RWPE2 (cell line): ENCODE data around the gene FMNL2.

Experiments used
- ATAC-seq: fragments of 200-7000 bp; cut with Tn5 transposase; 3 replicates; pipeline ENCODE4 v1.9.1; 2021; ENCODE audit warnings: low read depth
- DNase-seq: peaks from one replicate; pipeline ENCODE4 v3.0.0-alpha.2; 2020; ENCODE audit warnings: low spot score
- H3K27ac ChIP-seq: fragments of 450-650 bp; 2 replicates; pipeline ENCODE4 v1.5.1; 2017; ENCODE audit warnings: mild to moderate bottlenecking; ENCODE audit not compliant: poor library complexity, severe bottlenecking
- H3K27me3 ChIP-seq: fragments of 250-450 bp; sonication (Bioruptor Pico); 2 replicates; pipeline ENCODE4 v1.5.1; 2021; ENCODE audit warnings: mild to moderate bottlenecking, moderate library complexity; ENCODE audit not compliant: insufficient read depth, poor library complexity, severe bottlenecking
- H3K36me3 ChIP-seq: fragments of 250-450 bp; sonication (Bioruptor Pico); 2 replicates; pipeline ENCODE4 v1.5.1; 2020; ENCODE audit warnings: low read depth, mild to moderate bottlenecking, moderate library complexity
- H3K4me1 ChIP-seq: fragments of 250-450 bp; sonication (Bioruptor Pico); 2 replicates; pipeline ENCODE4 v1.5.1; 2021; ENCODE audit warnings: mild to moderate bottlenecking, moderate library complexity; ENCODE audit not compliant: insufficient read depth, poor library complexity, severe bottlenecking
- H3K4me3 ChIP-seq: fragments of 250-450 bp; sonication (Bioruptor Pico); 2 replicates; pipeline ENCODE4 v1.5.1; 2021; ENCODE audit warnings: mild to moderate bottlenecking, moderate library complexity; ENCODE audit not compliant: severe bottlenecking
- H3K9me3 ChIP-seq: fragments of 250-450 bp; sonication (Bioruptor Pico); 2 replicates; pipeline ENCODE4 v1.5.1; 2021; ENCODE audit warnings: mild to moderate bottlenecking, moderate library complexity; ENCODE audit not compliant: severe bottlenecking
- TF ChIP-seq, protein P1 (sequence below): fragments of 450-650 bp; IDR thresholded peaks from one replicate; pipeline ENCODE4 v1.5.1; 2017; ENCODE audit warnings: mild to moderate bottlenecking, moderate library complexity; ENCODE audit not compliant: poor library complexity, severe bottlenecking

FMNL2 gene

DNA sequence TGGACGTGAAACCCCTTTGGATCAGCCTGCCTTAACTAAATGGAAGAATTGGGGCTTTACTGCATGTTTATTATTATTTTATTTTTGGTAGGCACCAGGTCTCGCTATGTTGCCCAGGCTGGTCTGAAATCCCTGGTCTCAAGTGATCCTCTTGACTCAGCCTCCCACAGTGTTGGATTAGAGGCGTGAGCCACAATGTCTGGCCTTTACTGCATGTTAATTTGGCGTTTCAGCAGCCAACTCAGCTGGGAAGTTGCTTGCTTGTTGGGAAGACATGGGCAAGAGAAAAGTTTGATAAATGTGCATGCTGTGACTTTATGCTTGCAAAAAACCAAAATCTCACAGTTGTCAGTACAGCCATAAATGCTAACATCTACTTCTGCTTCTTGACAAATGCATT lies 105.1 kb downstream of the FMNL2 start:
- no peak for DNase-seq
- H3K4me3 ChIP-seq = no peak overlapping the region
- H3K27me3 ChIP-seq = no peaks in the 10 kb centered on the region
- H3K27ac ChIP-seq = peak overlapping the region; percentile 71
- H3K9me3 ChIP-seq = no peaks in the 10 kb centered on the region
- H3K36me3 ChIP-seq = no peaks in the 10 kb centered on the region
- TF ChIP-seq, protein P1, sequence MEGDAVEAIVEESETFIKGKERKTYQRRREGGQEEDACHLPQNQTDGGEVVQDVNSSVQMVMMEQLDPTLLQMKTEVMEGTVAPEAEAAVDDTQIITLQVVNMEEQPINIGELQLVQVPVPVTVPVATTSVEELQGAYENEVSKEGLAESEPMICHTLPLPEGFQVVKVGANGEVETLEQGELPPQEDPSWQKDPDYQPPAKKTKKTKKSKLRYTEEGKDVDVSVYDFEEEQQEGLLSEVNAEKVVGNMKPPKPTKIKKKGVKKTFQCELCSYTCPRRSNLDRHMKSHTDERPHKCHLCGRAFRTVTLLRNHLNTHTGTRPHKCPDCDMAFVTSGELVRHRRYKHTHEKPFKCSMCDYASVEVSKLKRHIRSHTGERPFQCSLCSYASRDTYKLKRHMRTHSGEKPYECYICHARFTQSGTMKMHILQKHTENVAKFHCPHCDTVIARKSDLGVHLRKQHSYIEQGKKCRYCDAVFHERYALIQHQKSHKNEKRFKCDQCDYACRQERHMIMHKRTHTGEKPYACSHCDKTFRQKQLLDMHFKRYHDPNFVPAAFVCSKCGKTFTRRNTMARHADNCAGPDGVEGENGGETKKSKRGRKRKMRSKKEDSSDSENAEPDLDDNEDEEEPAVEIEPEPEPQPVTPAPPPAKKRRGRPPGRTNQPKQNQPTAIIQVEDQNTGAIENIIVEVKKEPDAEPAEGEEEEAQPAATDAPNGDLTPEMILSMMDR = no peak
- peak; percentile 5; the same call in 2 of the 3 replicates for ATAC-seq
- H3K4me1 ChIP-seq = peaks cover 37% of the 10 kb centered on the region

DNA sequence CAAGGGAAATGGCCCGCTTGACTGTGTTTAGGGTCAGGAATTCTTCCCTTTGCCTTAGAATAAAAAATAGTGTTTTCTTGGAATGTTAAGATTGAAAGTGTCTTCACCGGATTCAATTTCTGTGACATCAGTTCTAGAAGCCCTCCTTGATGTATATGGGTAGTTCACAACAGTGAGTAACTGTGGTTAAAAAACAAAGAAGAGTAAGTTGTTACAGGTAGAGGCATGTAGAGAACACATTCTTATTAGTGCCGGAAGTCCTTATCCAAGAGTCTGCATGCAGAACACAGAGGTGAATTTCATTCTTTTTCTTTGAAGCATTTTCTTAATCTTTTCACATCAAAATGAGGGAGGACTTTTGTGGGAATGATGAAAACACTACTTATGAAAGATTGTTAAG lies 105.5 kb downstream of the FMNL2 start:
- Histone ChIP-seq H3K4me3 (no peak overlapping the region), H3K9me3 (no peaks in the 10 kb centered on the region), H3K36me3 (no peaks in the 10 kb centered on the region), H3K27ac (peak overlapping the region; percentile 71), H3K27me3 (no peaks in the 10 kb centered on the region), H3K4me1 (peaks cover 41% of the 10 kb centered on the region)
- TF ChIP-seq, protein P1 = no peak
- ATAC-seq = peak; percentile 97
- no peak for DNase-seq

DNA sequence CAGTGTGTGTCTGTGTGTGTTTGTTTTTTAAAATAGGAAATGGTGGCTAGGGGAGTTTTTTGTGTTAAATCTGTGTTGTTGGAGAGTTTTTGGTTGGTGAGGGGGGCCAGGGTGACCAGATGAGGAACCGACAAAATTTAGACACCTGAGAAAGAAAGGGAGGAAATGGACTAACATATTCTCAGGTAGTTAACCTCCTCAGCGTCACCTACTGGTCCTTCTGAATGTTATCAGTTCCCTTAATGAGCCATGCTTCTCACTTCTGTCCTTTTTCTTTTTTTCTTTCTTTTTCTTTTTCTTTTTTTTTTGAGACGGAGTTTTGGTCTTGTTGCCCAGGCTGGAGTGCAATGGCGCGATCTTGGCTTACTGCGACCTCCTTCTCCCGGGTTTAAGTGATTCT lies 107.0 kb downstream of the FMNL2 start:
- TF ChIP-seq, protein P1 = no peak
- H3K27me3 ChIP-seq = no peaks in the 10 kb centered on the region
- no peak overlapping the region for H3K27ac ChIP-seq
- ATAC-seq (no peak), DNase-seq (no peak)
- H3K4me3 ChIP-seq = no peak overlapping the region
- H3K36me3 ChIP-seq = no peaks in the 10 kb centered on the region
- peaks cover 54% of the 10 kb centered on the region for H3K4me1 ChIP-seq
- H3K9me3 ChIP-seq = no peaks in the 10 kb centered on the region

DNA sequence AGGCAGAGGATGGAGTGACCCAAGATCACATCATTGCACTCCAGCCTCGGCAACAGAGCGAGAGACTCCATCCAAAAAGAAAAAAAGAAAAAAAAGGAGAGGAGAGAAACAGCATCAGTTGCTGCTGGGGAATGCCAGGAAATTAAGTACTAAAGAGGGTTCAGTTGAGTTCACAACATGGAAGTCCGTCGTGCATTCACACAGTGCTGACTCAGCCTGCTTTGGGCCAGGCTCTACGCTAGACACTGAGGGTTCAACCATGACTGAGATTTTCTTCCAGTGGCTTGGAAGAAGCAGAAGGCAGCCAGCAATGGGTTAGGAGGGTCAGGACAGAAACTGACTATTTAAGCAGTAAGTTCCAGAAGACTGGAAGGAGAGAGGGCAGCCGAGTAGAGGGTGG lies 108.8 kb downstream of the FMNL2 start:
- Histone ChIP-seq H3K27me3 (no peaks in the 10 kb centered on the region), H3K36me3 (no peaks in the 10 kb centered on the region), H3K4me1 (peaks cover 55% of the 10 kb centered on the region), H3K9me3 (no peaks in the 10 kb centered on the region), H3K27ac (no peak overlapping the region), H3K4me3 (no peak overlapping the region)
- DNase-seq (no peak), ATAC-seq (no peak)
- TF ChIP-seq, protein P1 = no peak

DNA sequence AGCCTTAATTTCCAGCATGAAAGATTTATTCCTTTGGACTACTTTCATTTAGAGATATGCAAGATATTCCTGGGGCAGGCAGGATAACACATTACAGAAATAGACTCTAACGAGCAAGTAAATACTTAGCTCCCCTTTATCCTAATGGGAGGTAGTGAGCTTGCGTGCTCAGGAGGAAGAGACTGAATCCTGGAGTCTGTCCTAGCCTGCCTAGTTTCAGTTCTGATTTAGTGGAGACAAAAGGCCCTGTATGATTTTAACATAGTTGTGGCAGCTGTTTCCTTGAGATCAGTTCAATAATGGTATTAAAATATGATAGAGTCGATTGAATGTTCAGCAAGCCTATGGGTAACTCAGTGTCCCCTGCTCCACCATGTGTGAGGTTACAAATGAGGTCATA lies 109.5 kb downstream of the FMNL2 start:
- Histone ChIP-seq H3K27ac (peak overlapping the region; percentile 72), H3K36me3 (no peaks in the 10 kb centered on the region), H3K9me3 (no peaks in the 10 kb centered on the region), H3K27me3 (no peaks in the 10 kb centered on the region), H3K4me1 (peaks cover 48% of the 10 kb centered on the region), H3K4me3 (no peak overlapping the region)
- ATAC-seq (no peak), DNase-seq (no peak)
- TF ChIP-seq, protein P1 = no peak
